ENCODE results near the gene SMARCA2.

The SMARCA2 gene

DNA sequence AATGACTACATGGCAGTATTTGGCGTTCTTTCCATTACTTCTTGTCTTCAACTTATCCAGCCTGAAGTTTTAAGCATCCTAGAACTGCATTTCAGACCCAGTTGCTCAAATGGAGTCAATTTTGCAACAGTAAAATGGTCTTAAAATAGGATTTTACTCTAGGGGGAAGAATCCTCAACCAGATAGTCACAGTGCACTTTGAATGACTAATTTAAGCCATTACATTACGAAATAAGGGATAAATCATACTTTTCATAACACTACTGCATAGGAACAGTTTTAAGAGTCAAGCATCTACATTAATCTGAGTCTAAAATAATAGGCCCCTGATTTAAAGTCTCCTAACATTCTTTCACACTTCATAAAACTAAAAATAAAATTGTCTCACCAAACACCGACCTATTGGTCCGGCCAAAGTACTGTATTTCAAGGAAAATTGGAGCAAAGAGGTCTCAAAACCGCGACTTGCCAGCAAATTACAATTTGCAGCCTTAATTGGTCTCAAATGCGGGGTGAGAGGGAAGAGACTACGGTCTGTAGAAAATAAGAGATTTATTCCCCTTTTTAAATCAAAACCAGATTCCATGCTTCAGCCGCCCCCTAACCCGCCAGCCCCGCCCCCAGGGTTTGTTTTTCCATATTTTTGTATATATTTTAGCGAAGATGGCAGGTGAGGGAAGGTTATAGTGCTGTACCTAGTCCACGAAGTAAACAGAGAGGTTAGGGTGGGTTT is 1.2 kb upstream of the SMARCA2 start:
- in situ Hi-C loops (cut with HindIII; ENCODE audit: low pct_ligation_motif_present, low pct_unique_long_range_greater_than_20kb, low sequenced_read_pairs), result no loop called here
- no peak for DNase-seq

DNA sequence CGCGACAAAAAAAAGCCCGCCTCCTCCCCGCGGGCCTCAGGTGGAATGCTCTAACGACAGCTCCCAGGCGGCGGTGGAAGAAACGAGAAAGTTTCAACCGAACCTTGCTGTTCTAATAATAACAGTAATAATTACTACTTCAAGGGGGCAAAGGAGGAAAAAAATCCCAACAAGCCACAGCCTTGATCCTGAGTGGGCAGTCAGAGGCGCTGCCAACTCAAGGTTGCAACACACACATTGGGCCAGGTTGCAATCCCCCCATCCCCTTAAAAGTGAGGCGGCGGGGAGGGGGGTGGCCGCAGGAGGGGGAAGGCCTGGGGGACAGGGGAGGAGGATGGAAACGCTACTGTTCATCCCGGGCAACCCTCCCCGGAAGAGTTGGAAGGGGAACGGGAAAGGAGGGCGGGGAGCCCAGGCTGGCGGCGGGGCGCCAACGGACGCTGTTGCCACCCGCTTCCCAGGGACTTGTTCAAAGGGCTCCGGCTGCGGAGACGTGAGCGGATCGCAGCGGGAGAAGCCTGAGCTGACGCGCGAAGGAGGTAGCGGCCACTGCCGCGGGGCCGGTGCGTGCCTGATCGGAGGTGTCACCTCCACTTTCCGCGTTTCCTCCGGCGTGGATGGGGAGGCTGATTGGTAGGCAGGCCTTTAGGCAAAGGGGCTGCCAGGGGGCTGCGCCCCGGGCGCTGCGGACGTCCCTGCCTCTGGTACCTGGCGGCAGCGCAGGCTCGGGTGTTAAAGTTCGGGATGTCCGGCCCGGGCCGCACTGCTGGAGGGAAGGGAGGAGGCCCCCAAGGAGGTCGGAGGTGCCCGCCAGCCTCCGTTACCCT is 647 bp downstream of the SMARCA2 start:
- peak; percentile 33 for DNase-seq
- in situ Hi-C loops (cut with HindIII; ENCODE audit: low pct_ligation_motif_present, low pct_unique_long_range_greater_than_20kb, low sequenced_read_pairs), result no loop called here

DNA sequence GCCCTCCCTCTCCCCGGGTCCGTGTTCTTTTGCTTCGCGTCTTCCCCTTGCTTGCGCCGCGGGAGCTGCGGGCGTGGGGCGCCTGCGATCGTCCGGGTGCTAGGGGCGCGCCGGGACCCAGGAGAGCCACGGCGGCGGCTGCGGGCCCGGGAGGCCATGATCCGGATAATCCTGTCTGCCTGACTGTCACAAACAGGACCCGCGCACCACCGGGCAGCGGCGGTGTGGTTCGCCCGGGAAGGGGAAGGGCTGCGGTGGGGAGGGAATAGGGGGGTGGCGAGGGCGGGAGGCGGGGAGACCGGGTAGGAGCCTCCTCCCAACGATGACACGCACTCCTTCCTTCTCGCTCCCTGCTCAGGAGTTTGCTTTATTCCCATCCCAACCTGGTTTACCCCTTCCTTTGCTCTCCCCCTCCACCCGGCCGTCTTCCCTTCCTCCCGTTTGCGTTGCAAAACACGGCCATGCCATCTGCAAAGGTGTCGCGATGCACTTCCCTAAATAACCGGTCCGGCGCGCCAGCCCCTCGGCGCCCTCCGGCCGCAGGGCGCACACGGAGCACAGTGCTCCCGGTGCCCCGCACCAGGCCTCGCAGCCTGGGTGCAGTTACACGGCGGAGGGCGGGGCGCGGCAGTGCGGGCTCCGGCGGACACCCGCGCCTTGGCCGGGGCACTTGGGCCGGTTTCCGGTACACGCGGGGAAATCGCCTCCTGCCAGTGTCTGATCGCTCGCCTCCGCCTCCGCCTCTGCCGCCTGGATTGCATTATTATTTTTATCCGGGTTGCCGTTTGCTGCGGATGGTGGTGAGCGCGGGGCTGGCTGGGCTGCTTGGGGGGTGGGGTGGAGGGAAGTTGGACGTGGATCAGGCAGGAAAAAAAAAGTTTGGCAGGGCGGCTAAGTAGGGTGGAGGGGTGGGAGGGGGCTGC is 1.5 kb downstream of the SMARCA2 start:
- peak; percentile 71 for DNase-seq
- in situ Hi-C loops (cut with HindIII; ENCODE audit: low pct_ligation_motif_present, low pct_unique_long_range_greater_than_20kb, low sequenced_read_pairs), result no loop called here

DNA sequence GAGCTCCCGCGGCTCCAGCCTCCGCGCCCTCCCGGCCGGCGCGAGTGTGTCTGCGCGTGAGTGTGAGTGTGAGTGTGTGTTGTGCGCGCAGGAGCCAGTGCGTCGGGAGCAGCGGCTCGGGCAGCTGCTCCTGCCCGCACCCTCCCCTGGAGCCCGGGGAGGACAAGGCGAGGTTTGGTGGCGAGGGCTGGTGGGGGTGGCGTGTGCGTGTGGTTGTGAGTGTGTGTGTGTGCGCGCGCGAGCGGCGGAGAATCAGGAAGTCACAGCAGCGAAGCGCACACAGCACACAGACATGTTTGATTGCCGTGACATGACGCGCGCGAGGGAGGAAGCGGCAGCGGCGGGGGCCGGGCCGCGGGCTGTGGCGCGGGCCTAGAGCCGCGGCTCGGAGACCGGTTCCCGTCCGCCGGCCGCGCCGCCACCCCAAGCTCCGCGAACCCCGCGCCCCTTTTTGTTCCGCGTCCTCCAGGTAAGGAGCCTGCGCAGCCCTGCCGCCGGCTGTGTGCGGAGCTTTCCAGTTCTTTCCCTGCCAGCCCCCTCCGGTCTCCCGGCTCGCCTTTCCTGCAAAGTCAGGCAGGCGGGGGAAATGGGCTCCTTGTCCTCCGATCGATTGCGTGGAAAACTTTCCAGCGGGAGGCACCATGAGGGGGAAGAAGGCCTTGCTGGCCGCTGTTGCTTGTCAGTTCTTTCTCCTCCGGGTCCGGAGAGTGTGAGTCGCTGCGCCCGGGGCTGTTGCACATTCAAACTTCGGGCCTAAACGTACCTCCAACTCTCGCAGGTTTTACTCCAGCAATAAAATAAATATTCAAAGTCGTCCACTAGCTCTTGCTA is 2.4 kb downstream of the SMARCA2 start:
- peak; percentile 69 for DNase-seq
- in situ Hi-C loops (cut with HindIII; ENCODE audit: low pct_ligation_motif_present, low pct_unique_long_range_greater_than_20kb, low sequenced_read_pairs), result no loop called here

DNA sequence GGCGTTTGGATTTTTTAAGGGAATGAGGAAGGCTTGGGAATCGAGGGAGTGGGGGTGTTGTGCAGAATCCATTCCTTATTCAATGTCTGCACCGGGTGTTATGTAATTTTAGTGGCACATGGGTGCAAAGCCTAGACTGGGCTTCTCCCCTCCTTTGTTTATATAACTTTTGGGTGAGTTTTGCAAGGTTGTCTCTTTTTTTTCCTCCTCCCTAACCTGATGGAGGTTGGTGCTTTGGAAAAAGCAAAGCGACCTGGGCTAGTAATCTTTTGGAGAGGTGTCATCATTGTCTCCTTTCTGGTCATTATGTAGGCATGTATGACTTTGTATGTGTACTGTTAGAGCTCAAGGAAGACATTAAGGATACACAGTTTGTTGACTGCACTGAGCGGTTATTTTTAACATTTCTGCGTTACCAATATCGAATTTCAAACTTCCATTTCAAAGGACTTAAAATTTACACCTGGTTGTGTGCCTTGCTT is 3.1 kb downstream of the SMARCA2 start:
- in situ Hi-C loops (cut with HindIII; ENCODE audit: low pct_ligation_motif_present, low pct_unique_long_range_greater_than_20kb, low sequenced_read_pairs), result no loop called here
- DNase-seq, result no peak

DNA sequence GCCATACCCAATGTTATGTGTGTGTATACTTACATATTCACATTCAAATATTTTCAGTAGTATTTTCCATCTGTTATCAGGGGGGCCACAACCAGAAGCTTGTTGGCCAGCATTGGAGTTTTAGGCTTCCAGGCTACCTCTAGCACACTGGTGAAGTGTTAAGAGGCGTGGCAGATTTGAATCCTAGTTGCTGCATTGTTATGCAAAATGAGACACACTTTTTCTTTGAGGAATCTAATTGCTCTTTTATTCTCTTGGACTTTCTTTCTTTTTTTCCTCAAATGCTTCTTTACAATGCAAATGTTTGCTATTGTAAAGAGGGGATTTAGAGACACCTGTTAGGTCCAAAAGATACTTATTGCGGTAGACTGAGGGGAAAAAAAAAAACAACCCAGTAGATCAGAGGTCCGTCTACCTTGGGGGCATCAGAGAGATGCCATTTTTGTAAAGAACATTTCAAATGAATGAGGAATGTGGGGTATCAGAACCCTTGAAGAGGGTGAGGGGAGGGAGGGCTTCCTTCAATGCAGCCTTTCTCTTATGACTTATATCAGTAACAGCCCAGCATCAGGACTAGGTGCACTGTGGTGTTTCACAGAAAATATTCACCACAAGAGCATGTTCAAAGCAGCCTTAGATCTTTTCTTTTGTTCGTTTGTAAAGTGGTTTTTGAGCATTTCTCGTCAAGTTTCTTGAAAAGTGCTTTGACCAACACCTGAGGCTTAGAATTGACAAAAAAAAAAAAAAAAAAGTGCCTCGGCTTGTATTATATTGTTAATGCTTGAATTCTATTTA is 3.8 kb downstream of the SMARCA2 start:
- in situ Hi-C loops (cut with HindIII; ENCODE audit: low pct_ligation_motif_present, low pct_unique_long_range_greater_than_20kb, low sequenced_read_pairs), result no loop called here
- no peak for DNase-seq

DNA sequence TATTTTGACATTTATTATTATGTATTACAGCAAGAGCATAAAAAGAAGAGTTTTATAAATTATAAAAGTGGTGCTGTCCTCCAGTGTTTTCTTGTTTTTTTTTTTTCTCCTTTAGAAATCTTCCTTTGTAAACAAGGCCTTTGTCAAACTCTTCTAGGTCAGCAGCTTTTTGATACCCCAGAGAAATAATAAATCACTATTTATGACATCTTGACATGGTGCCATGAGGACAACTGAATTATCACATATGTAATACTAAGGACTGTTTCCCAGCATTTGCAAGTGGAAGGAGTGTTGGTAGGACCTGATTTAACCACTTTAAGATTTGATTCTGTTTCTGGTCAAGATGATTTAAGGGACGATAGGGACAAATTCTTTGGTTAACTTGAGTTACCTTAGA is 4.6 kb downstream of the SMARCA2 start:
- in situ Hi-C loops (cut with HindIII; ENCODE audit: low pct_ligation_motif_present, low pct_unique_long_range_greater_than_20kb, low sequenced_read_pairs), result no loop called here
- DNase-seq, result no peak

DNA sequence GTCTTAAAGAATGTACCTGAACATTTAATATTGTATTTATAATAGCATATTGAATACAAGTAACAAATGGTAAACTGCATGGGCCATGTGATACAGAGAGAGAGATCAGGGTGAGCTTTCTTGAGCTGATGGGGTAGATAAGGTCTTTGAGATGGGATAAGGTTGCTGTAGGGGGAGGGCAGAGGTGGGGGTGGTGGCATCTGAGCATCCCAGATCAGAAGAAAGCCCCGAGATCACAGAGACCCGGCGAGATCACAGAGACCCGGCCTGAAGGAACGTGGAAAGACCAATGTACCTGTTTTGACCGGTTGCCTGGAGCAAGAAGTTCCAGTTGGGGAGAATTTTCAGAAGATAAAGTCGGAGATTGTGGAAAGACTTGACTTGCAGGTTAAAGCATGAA is 6.6 kb downstream of the SMARCA2 start:
- in situ Hi-C loops (cut with HindIII; ENCODE audit: low pct_ligation_motif_present, low pct_unique_long_range_greater_than_20kb, low sequenced_read_pairs), result no loop called here

DNA sequence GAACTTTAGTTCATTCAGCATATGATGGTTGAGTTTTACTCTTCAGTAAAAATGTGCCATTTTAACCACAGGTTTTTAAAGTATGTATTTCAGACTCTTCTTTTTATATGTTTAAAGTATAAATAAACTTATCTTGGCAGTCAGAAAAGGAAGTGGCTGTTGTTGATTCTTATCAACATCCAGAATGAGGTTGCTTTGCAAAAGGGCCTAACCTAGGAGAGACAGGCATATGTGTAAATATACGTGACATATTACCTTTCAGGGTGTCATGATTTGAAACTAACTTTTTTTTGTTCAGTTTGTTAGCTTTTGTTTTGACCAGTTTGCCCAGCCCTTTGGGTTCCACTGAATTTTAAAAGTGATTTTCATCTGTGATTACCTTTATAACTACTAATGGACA is 7.4 kb downstream of the SMARCA2 start:
- in situ Hi-C loops (cut with HindIII; ENCODE audit: low pct_ligation_motif_present, low pct_unique_long_range_greater_than_20kb, low sequenced_read_pairs), result no loop called here
- DNase-seq, result no peak

More for the DNA sequence above, 6.6 kb downstream of the SMARCA2 start:
- DNase-seq, result no peak

DNA sequence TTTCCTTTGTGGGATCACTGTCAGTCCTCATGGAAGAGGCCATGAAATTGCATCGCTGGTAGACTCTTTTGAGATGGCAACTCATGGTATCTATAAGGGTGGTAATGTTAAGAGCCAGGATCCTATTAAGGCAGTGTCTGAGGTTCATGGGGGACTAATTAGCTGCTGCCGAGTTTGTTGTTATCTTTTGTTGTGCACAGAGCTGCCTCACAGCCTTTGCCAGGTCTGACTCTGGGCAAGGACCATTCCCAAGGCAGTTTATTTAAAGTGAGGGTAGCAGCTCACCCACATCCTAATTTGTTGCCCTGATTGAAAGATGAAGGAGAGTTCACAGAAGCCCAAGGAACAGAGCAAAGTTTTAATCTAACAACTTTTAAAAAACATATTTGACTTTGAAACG is 7.9 kb downstream of the SMARCA2 start:
- no peak for DNase-seq
- in situ Hi-C loops (cut with HindIII; ENCODE audit: low pct_ligation_motif_present, low pct_unique_long_range_greater_than_20kb, low sequenced_read_pairs), result no loop called here

DNA sequence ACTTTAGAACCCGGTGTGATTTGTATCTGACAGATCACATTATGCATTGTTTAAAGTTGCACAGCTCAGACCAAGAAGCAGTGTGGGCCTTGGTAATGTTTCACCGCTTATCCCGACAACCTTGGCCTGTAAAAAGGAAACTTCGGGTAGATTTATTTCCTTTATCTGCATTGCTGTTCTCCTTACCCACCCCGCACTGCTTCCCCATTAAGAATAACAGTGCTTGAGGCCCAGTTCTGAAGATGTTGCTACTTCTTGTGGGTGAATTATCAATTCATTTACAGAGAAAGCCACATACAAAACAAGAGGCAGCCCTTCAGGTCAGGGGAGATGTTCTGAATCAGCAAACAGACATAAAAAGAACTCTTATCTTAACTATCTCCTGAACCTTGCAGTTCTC is 8.4 kb downstream of the SMARCA2 start:
- in situ Hi-C loops (cut with HindIII; ENCODE audit: low pct_ligation_motif_present, low pct_unique_long_range_greater_than_20kb, low sequenced_read_pairs), result no loop called here

DNA sequence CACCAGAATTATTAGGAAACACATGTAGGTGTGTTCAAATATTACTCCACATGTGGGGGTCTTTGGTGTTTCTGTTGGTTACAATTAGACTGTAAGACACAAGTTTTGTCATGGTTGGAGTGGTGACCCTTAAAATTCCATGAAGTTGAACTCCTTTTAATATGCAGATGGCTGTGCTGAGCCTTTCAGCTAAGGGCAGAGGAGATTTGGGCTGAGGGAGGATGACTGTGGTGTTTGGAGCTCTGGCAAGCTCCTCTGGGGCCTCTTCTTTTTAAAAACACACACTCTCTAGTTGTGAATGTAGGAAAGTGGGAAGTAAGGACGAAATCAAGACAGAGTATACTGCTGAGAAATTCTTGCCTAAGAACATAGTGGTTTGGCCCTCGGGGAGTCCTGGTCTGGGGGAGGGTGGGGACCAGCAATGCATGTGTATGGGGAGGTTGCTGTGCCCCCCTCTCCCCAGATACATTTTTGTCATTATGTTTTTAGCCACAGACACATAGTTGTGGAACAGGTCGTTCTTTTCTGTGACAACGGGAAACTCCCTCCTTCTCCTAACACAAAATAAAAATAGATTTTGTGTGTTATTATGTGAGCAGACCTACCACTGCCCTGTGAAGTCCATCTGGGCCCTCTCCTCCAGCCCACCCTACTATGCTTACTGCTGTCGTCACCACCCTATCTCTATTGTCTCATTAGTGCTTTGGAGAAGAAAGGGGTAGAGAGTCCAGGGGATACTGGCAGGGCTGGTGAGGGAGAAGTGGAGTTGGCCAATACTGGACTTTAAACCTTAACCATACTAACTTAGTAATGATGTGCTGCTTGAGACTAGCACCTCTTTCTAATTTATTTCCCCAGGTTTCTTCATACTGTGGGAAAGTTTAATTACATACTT is 10.0 kb downstream of the SMARCA2 start:
- no peak for DNase-seq
- in situ Hi-C loops (cut with HindIII; ENCODE audit: low pct_ligation_motif_present, low pct_unique_long_range_greater_than_20kb, low sequenced_read_pairs), result no loop called here

More for the DNA sequence above, 8.4 kb downstream of the SMARCA2 start:
- no peak for DNase-seq

DNA sequence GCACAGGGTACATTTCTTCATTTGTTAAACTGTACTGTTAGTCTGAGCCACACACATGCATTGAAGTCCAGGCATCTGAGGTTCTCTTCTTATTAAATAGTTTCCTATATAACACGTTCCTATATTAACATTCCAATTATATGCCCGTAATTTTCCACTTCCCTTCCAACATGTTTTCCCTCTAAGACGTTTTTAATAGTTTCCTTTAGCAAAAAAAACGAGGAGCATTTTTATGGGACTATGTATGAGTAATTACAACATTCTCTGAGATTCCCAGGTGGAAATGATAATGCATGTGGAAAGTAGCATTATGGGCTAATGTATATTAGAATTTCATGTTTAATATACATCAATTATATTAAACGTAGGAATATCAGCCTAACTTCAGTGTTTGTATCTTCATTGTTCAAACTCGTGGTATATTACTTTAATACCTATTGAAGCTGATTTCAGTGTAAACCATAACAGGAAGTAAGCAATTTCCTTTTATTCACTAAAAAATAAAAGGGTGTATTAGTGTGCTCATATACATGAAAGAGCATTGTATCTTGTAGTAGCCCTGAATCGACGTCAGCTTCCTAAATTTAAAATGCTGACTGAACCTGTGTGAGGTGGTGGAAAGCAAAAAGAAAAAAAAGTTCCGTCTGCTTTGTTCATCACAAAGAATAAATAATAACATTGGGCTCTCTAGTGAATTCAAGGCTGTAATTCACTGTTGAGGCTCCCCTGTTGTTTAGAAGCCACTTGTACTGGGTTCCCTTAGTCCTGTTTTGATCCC is 11.3 kb downstream of the SMARCA2 start:
- in situ Hi-C loops (cut with HindIII; ENCODE audit: low pct_ligation_motif_present, low pct_unique_long_range_greater_than_20kb, low sequenced_read_pairs), result no loop called here
- no peak for DNase-seq

DNA sequence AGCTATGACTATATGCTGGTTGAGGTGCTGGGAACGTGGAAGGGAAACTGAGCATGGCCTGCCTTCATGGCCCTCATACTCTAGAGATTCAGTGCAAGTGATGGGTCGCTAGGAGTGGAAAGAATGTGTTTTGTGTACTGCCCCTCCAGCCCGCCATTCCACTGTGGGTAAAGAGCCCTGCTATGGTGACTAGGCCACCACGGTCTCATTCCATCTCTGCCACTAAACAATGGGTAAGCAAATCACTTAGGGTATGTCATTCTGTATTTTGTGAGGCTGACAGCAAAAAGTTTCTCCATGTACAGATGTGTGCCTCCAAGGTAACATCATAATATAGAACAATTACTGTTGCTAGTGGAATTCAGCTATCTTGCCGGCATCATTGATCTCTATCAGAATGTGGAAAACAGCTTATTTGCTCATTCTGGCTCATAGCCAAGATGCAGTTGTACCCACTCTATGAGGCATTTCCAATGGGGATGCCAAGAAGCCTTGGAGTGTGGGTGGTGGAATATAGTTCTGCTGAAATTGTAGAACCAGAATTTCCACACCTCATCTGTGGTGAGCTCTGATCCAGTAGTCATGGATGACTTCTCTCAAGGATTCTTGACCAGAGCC is 12.5 kb downstream of the SMARCA2 start:
- in situ Hi-C loops (cut with HindIII; ENCODE audit: low pct_ligation_motif_present, low pct_unique_long_range_greater_than_20kb, low sequenced_read_pairs), result no loop called here
- no peak for DNase-seq

DNA sequence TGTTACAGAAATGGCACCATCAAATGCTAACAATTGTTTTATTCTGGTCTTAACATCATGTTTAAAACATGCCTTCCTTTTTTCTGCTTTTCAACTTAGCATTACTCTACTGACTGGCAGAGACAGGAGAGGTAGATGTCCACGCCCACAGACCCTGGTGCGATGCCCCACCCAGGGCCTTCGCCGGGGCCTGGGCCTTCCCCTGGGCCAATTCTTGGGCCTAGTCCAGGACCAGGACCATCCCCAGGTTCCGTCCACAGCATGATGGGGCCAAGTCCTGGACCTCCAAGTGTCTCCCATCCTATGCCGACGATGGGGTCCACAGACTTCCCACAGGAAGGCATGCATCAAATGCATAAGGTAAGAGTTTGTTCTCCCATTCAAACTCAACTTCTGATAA is 13.7 kb downstream of the SMARCA2 start:
- in situ Hi-C loops (cut with HindIII; ENCODE audit: low pct_ligation_motif_present, low pct_unique_long_range_greater_than_20kb, low sequenced_read_pairs), result no loop called here
- DNase-seq, result no peak

Data from ACHN (cell line).